Progenitor cell of endocrine pancreas (in vitro differentiated cells): ENCODE results near the gene TMEM129. TPM values are rescaled to one million over a fixed set of nuclear protein-coding genes. Genes with fewer than 3 reads are reported as not detected.
A peak's percentile ranks its signal among the peaks of the same experiment; 100 is the strongest.

Experiments
- DNase-seq: peaks from one replicate; pipeline ENCODE4 v3.0.0; 2021; ENCODE audit warnings: low spot score; ENCODE audit not compliant: unreplicated experiment
- H3K27ac Mint-ChIP-seq: 2 replicates; pipeline ENCODE4 v1.8.0; 2021; ENCODE audit warnings: mild to moderate bottlenecking, moderate library complexity, mixed read lengths
- H3K27me3 Mint-ChIP-seq: 2 replicates; pipeline ENCODE4 v1.8.0; 2021; ENCODE audit warnings: mixed read lengths
- H3K36me3 Mint-ChIP-seq: 2 replicates; pipeline ENCODE4 v1.8.0; 2022; ENCODE audit warnings: mixed read lengths; ENCODE audit not compliant: insufficient read depth
- H3K4me1 Mint-ChIP-seq: 2 replicates; pipeline ENCODE4 v1.8.0; 2021; ENCODE audit warnings: low read depth, mixed read lengths
- H3K4me3 Mint-ChIP-seq: 2 replicates; pipeline ENCODE4 v1.8.0; 2021; ENCODE audit warnings: low read depth, mild to moderate bottlenecking, moderate library complexity, mixed read lengths
- H3K9me3 Mint-ChIP-seq: 2 replicates; pipeline ENCODE4 v1.8.0; 2021; ENCODE audit warnings: low read depth, mixed read lengths
- total RNA-seq: library from RNA; stranded (reverse); gene quantifications from 2 replicates; pipeline ENCODE4 v1.2.1, GENCODE V29; 2021
- TF ChIP-seq, protein P1 (sequence below): fragments of 200-600 bp; sonication (generic); IDR thresholded peaks from one replicate; pipeline ENCODE4 v1.5.0; 2021; ENCODE audit warnings: antibody characterized with exemption, mild to moderate bottlenecking; ENCODE audit not compliant: unreplicated experiment

Gene TMEM129
- total RNA-seq, 1 donor from 2014 or later = 30.0 TPM

DNA sequence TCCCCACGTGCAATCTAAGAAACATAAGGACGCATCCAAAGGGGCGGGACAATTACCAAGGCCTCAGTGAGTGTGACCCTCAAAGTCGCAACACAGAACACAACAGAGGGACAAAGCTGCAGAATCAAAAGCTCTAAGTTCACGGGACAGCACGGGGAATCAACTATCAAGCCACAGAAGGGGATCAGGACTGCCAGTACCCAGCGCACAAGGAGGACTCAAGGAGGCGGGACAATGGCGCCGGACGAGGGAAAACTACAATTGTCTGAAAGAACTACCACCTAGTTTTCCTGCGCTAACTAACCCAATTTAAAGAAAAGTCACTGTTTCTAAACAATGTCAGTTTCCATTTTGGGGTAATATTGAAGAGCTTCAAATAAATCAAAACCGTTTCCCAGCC lies 38.3 kb downstream of the TMEM129 start:
- no peaks in the 10 kb centered on the region for H3K4me1 Mint-ChIP-seq
- TF ChIP-seq, protein P1, sequence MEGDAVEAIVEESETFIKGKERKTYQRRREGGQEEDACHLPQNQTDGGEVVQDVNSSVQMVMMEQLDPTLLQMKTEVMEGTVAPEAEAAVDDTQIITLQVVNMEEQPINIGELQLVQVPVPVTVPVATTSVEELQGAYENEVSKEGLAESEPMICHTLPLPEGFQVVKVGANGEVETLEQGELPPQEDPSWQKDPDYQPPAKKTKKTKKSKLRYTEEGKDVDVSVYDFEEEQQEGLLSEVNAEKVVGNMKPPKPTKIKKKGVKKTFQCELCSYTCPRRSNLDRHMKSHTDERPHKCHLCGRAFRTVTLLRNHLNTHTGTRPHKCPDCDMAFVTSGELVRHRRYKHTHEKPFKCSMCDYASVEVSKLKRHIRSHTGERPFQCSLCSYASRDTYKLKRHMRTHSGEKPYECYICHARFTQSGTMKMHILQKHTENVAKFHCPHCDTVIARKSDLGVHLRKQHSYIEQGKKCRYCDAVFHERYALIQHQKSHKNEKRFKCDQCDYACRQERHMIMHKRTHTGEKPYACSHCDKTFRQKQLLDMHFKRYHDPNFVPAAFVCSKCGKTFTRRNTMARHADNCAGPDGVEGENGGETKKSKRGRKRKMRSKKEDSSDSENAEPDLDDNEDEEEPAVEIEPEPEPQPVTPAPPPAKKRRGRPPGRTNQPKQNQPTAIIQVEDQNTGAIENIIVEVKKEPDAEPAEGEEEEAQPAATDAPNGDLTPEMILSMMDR = no peak
- H3K27ac Mint-ChIP-seq = no peak overlapping the region
- no peaks in the 10 kb centered on the region for H3K36me3 Mint-ChIP-seq
- H3K4me3 Mint-ChIP-seq = peak overlapping the region; percentile 65
- peaks cover 23% of the 10 kb centered on the region for H3K27me3 Mint-ChIP-seq
- no peak for DNase-seq
- H3K9me3 Mint-ChIP-seq = no peaks in the 10 kb centered on the region

DNA sequence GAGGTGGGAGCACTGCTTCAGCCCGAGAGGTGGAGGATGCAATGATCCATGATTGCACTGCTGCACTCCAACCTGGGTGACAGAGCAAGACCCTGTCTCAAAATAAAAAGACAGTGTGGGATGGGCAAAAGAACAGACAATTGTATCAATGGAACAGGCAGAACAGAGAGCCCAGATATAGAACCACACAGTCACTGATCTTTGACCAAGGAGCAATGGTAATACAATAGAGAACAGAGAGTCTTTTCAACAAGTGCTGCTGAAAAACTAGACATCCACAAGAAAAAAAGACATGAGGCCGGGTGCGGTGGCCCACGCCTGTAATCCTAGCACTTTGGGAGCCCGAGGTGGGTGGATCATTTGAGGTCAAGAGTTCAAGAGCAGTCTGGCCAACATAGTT lies 42.9 kb downstream of the TMEM129 start:
- no peaks in the 10 kb centered on the region for H3K36me3 Mint-ChIP-seq
- H3K9me3 Mint-ChIP-seq = no peaks in the 10 kb centered on the region
- no peak overlapping the region for H3K4me3 Mint-ChIP-seq
- H3K27ac Mint-ChIP-seq = no peak overlapping the region
- no peak for DNase-seq
- TF ChIP-seq, protein P1 = no peak
- peaks cover 31% of the 10 kb centered on the region for H3K27me3 Mint-ChIP-seq
- no peaks in the 10 kb centered on the region for H3K4me1 Mint-ChIP-seq

DNA sequence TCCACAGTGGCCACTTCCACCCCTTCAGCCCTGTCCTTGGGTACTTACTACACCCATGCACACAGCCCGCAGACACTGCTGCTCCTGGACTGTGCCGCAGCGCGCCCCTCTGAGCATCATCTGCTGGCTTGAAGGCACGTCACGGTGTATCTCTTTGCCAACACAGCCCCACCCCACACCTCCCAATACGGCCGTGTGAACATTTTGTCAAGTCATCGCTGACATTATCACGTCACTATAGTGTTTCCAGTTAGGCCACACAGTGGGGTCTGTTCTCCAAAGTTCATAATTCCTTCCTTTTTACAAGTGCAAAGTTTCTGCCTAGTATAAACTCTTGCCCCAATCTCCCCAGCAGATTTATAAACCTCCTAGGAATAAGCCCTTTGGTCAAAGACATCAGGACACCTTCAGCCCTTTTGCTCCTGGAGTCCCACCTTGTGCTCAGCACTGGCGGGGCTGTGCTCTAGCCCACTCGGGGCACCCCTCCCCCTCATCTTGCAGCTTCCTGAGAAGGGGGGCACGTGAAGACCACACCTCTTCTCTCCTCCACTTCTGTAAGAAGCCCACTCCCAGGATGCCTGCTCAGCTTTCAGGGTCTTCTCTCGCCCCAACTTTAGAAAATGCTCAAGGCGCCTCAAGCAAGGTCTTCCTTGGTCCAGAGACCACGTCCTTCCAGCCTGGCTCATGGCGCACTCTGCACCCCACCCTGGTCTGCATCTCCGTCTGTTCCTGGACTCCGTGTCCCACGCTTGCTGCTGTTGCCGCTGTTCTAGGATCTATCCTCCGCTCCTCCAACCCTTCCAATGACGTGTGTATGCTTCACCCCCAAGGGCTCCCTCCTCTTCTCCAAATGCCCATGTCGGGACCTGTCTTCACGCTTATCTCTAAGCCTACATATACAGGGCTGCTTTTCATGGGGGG lies 44.3 kb downstream of the TMEM129 start:
- Mint-ChIP-seq H3K36me3 (no peaks in the 10 kb centered on the region), H3K4me3 (no peak overlapping the region), H3K27ac (no peak overlapping the region), H3K9me3 (no peaks in the 10 kb centered on the region), H3K27me3 (peaks cover 22% of the 10 kb centered on the region), H3K4me1 (no peaks in the 10 kb centered on the region)
- no peak for DNase-seq
- TF ChIP-seq, protein P1 = no peak

DNA sequence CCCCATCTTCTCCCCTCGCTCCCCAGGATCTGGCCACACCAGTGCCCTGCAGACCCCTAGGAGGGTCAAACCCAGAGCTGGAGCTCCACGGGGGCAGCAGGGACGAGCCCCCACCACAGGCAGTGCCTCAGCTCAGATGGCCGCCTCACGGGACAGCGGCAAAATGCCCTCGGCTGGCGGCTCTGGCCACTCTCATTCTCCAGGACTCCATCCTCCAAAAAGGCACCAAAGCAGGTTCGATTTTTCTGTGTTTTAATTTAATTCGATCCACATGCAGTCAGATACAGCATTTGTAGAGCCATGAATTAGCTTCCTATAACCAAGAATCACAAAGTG lies 45.4 kb downstream of the TMEM129 start:
- TF ChIP-seq, protein P1 = no peak
- Mint-ChIP-seq H3K27ac (no peak overlapping the region), H3K36me3 (no peaks in the 10 kb centered on the region), H3K9me3 (no peaks in the 10 kb centered on the region), H3K27me3 (peaks cover 21% of the 10 kb centered on the region), H3K4me1 (no peaks in the 10 kb centered on the region), H3K4me3 (no peak overlapping the region)
- DNase-seq = no peak

DNA sequence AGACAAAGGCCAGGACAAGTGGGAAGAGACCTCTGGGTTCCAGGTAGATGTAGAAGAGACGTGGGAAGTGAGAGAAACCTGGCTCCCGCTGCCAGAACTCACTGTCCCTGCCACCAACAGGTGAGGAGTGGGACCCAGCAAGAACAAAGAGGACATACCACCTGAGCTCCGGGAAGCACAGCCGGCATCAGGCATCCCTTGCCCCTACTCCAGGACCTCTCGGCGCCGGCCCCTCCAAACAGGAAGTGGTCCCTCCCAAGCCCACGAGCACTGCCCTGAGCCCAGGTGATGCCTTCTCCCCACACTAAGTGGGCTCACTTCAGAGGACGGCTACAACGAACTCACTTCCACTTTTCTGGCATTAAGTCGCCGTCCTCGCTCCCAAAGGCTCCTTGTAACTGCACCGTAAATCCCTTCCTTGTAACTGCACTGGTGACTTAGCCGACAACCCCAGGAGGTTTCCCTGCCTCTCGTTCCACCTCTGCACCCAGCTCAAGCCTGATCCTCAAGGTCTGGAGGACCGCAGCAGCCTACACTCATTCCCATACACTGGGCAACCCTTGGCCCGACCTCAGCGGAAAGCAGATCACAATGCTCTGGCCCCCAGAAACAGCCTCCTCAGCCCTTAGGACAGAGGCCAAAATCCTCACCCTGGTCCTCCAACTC lies 45.9 kb downstream of the TMEM129 start:
- no peak overlapping the region for H3K4me3 Mint-ChIP-seq
- no peaks in the 10 kb centered on the region for H3K4me1 Mint-ChIP-seq
- no peaks in the 10 kb centered on the region for H3K36me3 Mint-ChIP-seq
- DNase-seq = no peak
- H3K9me3 Mint-ChIP-seq = no peaks in the 10 kb centered on the region
- TF ChIP-seq, protein P1 = no peak
- no peak overlapping the region for H3K27ac Mint-ChIP-seq
- H3K27me3 Mint-ChIP-seq = peaks cover 16% of the 10 kb centered on the region
